Tibial nerve (tissue), 4 donors: ENCODE results near the gene ZNF117. TPM values are rescaled to one million over a fixed set of nuclear protein-coding genes. Genes with fewer than 3 reads are reported as not detected.
"Not testable (repeated sequence)": the region's sequence is repeated elsewhere in the genome, so short reads cannot be mapped to it uniquely, and the experiment has no call there.

Source experiments
- DNase-seq, 2 donors: peaks; one replicate each; pipeline ENCODE4 v3.0.0-alpha.2; 2019; ENCODE audit warnings: low spot score in 2 of 2
- H3K27ac ChIP-seq, 4 donors: fragments of 200-600 bp; sonication (generic) in 3 of 4; one replicate each; pipeline ENCODE4 v1.5.1; 2017 to 2019; ENCODE audit warnings: mild to moderate bottlenecking in 1 of 4
- H3K27me3 ChIP-seq, 2 donors: fragments of 200-600 bp; sonication (generic) in 1 of 2; one replicate each; pipeline versions ENCODE4 v1.5.1 to v1.6.0; 2017 to 2019
- H3K36me3 ChIP-seq, 3 donors: fragments of 200-600 bp; sonication (generic); one replicate each; pipeline ENCODE4 v1.5.1; 2018 to 2019
- H3K4me1 ChIP-seq, 4 donors: fragments of 200-600 bp; sonication (generic) in 3 of 4; one replicate each; pipeline ENCODE4 v1.5.1; 2017 to 2019
- H3K4me3 ChIP-seq, 4 donors: fragments of 200-600 bp; sonication (generic) in 3 of 4; one replicate each; pipeline ENCODE4 v1.5.1; 2017 to 2019; ENCODE audit warnings: mild to moderate bottlenecking in 1 of 4, moderate library complexity in 1 of 4
- H3K9me3 ChIP-seq, 4 donors: fragments of 200-600 bp; sonication (generic) in 3 of 4; one replicate each; pipeline ENCODE4 v1.5.1; 2017 to 2019
- CTCF ChIP-seq, 5 experiments: fragments of 200-600 bp in 3 of 5; fragments of 450-650 bp in 2 of 5; sonication (generic) in 3 of 5; IDR thresholded peaks; one replicate each; pipeline ENCODE4 v1.5.1; 2016 to 2019; ENCODE audit warnings: antibody characterized with exemption in 5 of 5, mild to moderate bottlenecking in 3 of 5, moderate library complexity in 2 of 5
- EP300 ChIP-seq, 2 donors: sonication (generic); formaldehyde crosslinking; IDR thresholded peaks; one replicate each; pipeline ENCODE4 v1.6.1; 2017; ENCODE audit warnings: antibody characterized with exemption in 2 of 2, mild to moderate bottlenecking in 1 of 2
- POLR2A ChIP-seq, 2 donors: fragments of 450-650 bp; IDR thresholded peaks; one replicate each; pipeline ENCODE4 v1.6.1; 2017; ENCODE audit warnings: antibody characterized with exemption in 2 of 2, mild to moderate bottlenecking in 2 of 2, moderate library complexity in 2 of 2
- WGBS, 2 donors: methylation state at CpG; one replicate each; pipeline ENCODE4 v1.1.5; 2018; 5-methylcytosine and 5-hydroxymethylcytosine counted together
- total RNA-seq, 4 donors: library from RNA; depleted of rRNA; stranded (reverse); fragments of >200 nt; gene quantifications; one replicate each; pipeline ENCODE4 v1.1.0, GENCODE V29; 2016

The ZNF117 gene
- total RNA-seq, 4 donors from 2014 or later = 15.1 to 22.2 (median 15.4) TPM

GRCh38 chr7:64965594-64965993 is 25.2 kb downstream of the ZNF117 start:
- H3K27me3 ChIP-seq = no peaks in the 10 kb centered on the region
- no peak for DNase-seq
- TF ChIP-seq CTCF (IDR thresholded peaks at IDR 0.05) (no peak), POLR2A (IDR thresholded peaks at IDR 0.05) (no peak)

GRCh38 chr7:64959072-64959747 is 31.6 kb downstream of the ZNF117 start:
- 69 to 81% methylated on average over 2 to 3 of the region's 3 CpGs for WGBS, 2 donors
- DNase-seq = no peak
- no peak overlapping the region for H3K4me3 ChIP-seq
- H3K9me3 ChIP-seq = no peaks in the 10 kb centered on the region
- no peaks in the 10 kb centered on the region for H3K4me1 ChIP-seq
- no peaks in the 10 kb centered on the region for H3K36me3 ChIP-seq
- TF ChIP-seq CTCF (IDR thresholded peaks at IDR 0.05) = no peak
- TF ChIP-seq EP300 (IDR thresholded peaks at IDR 0.05) = no peak
- no peak for TF ChIP-seq POLR2A (IDR thresholded peaks at IDR 0.05)
- H3K27me3 ChIP-seq = no peaks in the 10 kb centered on the region
- no peak overlapping the region for H3K27ac ChIP-seq

More at GRCh38 chr7:64965594-64965993, 25.2 kb downstream of the ZNF117 start:
- H3K27ac ChIP-seq = no peak overlapping the region
- H3K9me3 ChIP-seq = peaks cover 0 to 11% (median 1%) of the 10 kb centered on the region in 4 donors
- H3K4me3 ChIP-seq = no peak overlapping the region
- H3K4me1 ChIP-seq = no peaks in the 10 kb centered on the region
- H3K36me3 ChIP-seq = no peaks in the 10 kb centered on the region

- Histone ChIP-seq H3K36me3 (no peaks in the 10 kb centered on the region), H3K4me1 (peaks cover 0 to 16% (median 9%) of the 10 kb centered on the region in 4 donors), H3K9me3 (no peaks in the 10 kb centered on the region), H3K4me3 (no peak overlapping the region), H3K27me3 (peaks cover 0 to 23% of the 10 kb centered on the region in 2 donors), H3K27ac (no peak overlapping the region)
- WGBS, 2 donors = 5 to 6% methylated on average over 1 of the region's 1 CpG
- TF ChIP-seq CTCF (IDR thresholded peaks at IDR 0.05) (peak; percentile 68 to 82 (median 79)), POLR2A (IDR thresholded peaks at IDR 0.05) (no peak)
- DNase-seq = peak in 1 of 2 donors; percentile 56
These were observed 39.5 kb downstream of the ZNF117 start for GRCh38 chr7:64951250-64951848.

GRCh38 chr7:64950673-64951072 is 40.2 kb downstream of the ZNF117 start:
- 41 to 53% methylated on average over 9 of the region's 9 CpGs for WGBS, 2 donors
- Histone ChIP-seq H3K27me3 (peaks cover 0 to 30% of the 10 kb centered on the region in 2 donors), H3K4me1 (peaks cover 0 to 16% (median 9%) of the 10 kb centered on the region in 4 donors)
- not testable (repeated sequence) for H3K36me3 ChIP-seq, DNase-seq, H3K4me3 ChIP-seq, H3K9me3 ChIP-seq, H3K27ac ChIP-seq

- 93 to 100% methylated on average over 1 of the region's 1 CpG for WGBS, 2 donors
These were observed 42.1 kb downstream of the ZNF117 start for GRCh38 chr7:64948774-64949173.

GRCh38 chr7:64947252-64948000 is 43.4 kb downstream of the ZNF117 start:
- no peak overlapping the region for H3K27ac ChIP-seq

More at GRCh38 chr7:64948774-64949173, 42.1 kb downstream of the ZNF117 start:
- Histone ChIP-seq H3K27me3 (peaks cover 0 to 36% of the 10 kb centered on the region in 2 donors), H3K4me1 (peaks cover 0 to 16% (median 9%) of the 10 kb centered on the region in 4 donors)
- H3K9me3 ChIP-seq, DNase-seq, H3K36me3 ChIP-seq, H3K27ac ChIP-seq, H3K4me3 ChIP-seq: not testable (repeated sequence)

More at GRCh38 chr7:64947252-64948000, 43.4 kb downstream of the ZNF117 start:
- TF ChIP-seq CTCF (IDR thresholded peaks at IDR 0.05) (no peak), POLR2A (IDR thresholded peaks at IDR 0.05) (no peak), EP300 (IDR thresholded peaks at IDR 0.05) (no peak)
- H3K4me3 ChIP-seq = peak overlapping the region; percentile 5 to 47 (median 22)
- peaks cover 0 to 16% (median 9%) of the 10 kb centered on the region in 4 donors for H3K4me1 ChIP-seq
- no peak for DNase-seq
- WGBS, 2 donors = 2% methylated on average over 29 to 38 of the region's 59 CpGs
- no peaks in the 10 kb centered on the region for H3K36me3 ChIP-seq
- no peaks in the 10 kb centered on the region for H3K9me3 ChIP-seq
- H3K27me3 ChIP-seq = peaks cover 0 to 36% of the 10 kb centered on the region in 2 donors
